K562 (cell line): ENCODE measurements around the gene PDE6B. TPM values are rescaled to one million over a fixed set of nuclear protein-coding genes. Genes with fewer than 3 reads are reported as not detected.

Source experiments
- CBX1 ChIP-seq: sonication (generic); IDR thresholded peaks from 2 replicates; pipeline ENCODE4 v1.6.1; 2016; ENCODE audit warnings: antibody characterized with exemption, low read depth, mild to moderate bottlenecking
- CEBPZ ChIP-seq: fragments of 150-350 bp; IDR thresholded peaks from 2 replicates; pipeline ENCODE4 v1.6.1; 2014; ENCODE audit warnings: low read depth, mild to moderate bottlenecking, low read length, borderline replicate concordance
- E2F6 ChIP-seq, 2 experiments: IDR thresholded peaks; 2 replicates each; pipeline ENCODE4 v1.6.1; 2011; ENCODE audit warnings: borderline replicate concordance in 1 of 2, control low read depth in 1 of 2, low read depth in 1 of 2, low read length in 1 of 2, mild to moderate bottlenecking in 1 of 2, mixed read lengths in 1 of 2, moderate library complexity in 1 of 2; ENCODE audit not compliant: insufficient read depth in 1 of 2, insufficient read length in 1 of 2, poor library complexity in 1 of 2, severe bottlenecking in 1 of 2; ENCODE audit errors: extremely low read depth in 1 of 2
- EP400 ChIP-seq: fragments of 450-650 bp; IDR thresholded peaks from 2 replicates; pipeline ENCODE4 v1.6.1; 2017; ENCODE audit warnings: antibody characterized with exemption, mild to moderate bottlenecking, moderate library complexity
- HCFC1 ChIP-seq: IDR thresholded peaks from 2 replicates; pipeline ENCODE4 v1.6.1; 2012; ENCODE audit warnings: low read depth, low read length, improper control_type of control experiment
- L3MBTL2 ChIP-seq: fragments of 450-650 bp; IDR thresholded peaks from 2 replicates; pipeline ENCODE4 v1.6.1; 2016; ENCODE audit warnings: mild to moderate bottlenecking, moderate library complexity
- MAFF ChIP-seq: IDR thresholded peaks from 2 replicates; pipeline ENCODE4 v1.6.1; 2012; ENCODE audit warnings: low read length, improper control_type of control experiment
- NFE2 ChIP-seq: IDR thresholded peaks from 2 replicates; pipeline ENCODE4 v1.6.1; 2014; ENCODE audit warnings: antibody characterized with exemption, low read depth
- PHF20 ChIP-seq: fragments of 450-650 bp; IDR thresholded peaks from 2 replicates; pipeline ENCODE4 v1.6.1; 2018; ENCODE audit not compliant: partially characterized antibody
- PHF8 ChIP-seq: fragments of 200-600 bp; sonication (generic); IDR thresholded peaks from 2 replicates; pipeline ENCODE4 v1.6.1; 2012; ENCODE audit warnings: mixed run types, mild to moderate bottlenecking, inconsistent platforms, low read length, moderate library complexity, borderline replicate concordance
- SAFB2 ChIP-seq: fragments of 200-400 bp; formaldehyde crosslinking; IDR thresholded peaks from 2 replicates; pipeline ENCODE4 v1.6.1; 2018; ENCODE audit warnings: borderline replicate concordance, low read length, low read depth, moderate library complexity; ENCODE audit not compliant: severe bottlenecking
- SIX5 ChIP-seq, 2 experiments: IDR thresholded peaks; 2 replicates each; pipeline ENCODE4 v1.6.1; 2011; ENCODE audit warnings: low read length in 2 of 2, borderline replicate concordance in 1 of 2, low read depth in 1 of 2, mild to moderate bottlenecking in 1 of 2, moderate library complexity in 1 of 2; ENCODE audit not compliant: insufficient read depth in 1 of 2
- SP2 ChIP-seq: IDR thresholded peaks from 2 replicates; pipeline ENCODE4 v1.6.1; 2011; ENCODE audit warnings: mild to moderate bottlenecking, low read depth, low read length, moderate library complexity; ENCODE audit not compliant: poor library complexity, severe bottlenecking; ENCODE audit errors: extremely low read depth
- UBTF ChIP-seq, 2 experiments: IDR thresholded peaks; 2 replicates each; pipeline ENCODE4 v1.6.1; 2012; ENCODE audit warnings: improper control_type of control experiment in 2 of 2, low read depth in 2 of 2, low read length in 2 of 2, borderline replicate concordance in 1 of 2
- polyA plus RNA-seq, 8 experiments: library from polyadenylated mRNA; depleted of rRNA in 4 of 8; stranded (reverse) in 5 of 8; unstranded in 3 of 8; fragments of >200 nt; fragmentation: Nextera tagmentation in 2 of 8; fragmentation: Illumina TruSeq in 1 of 8; extraction: Ambion mirVana in 2 of 8; extraction: Trizol in 1 of 8; gene quantifications; 2 replicates each; pipeline versions ENCODE4 v1.2.1 to v1.2.3, GENCODE V29; 2011 to 2014; ENCODE audit warnings: inconsistent platforms in 1 of 8, missing spikeins in 1 of 8
- total RNA-seq, 7 experiments: library from RNA; depleted of rRNA in 6 of 7; stranded (reverse); fragments of >200 nt in 6 of 7; fragmentation: Illumina TruSeq in 2 of 7; extraction: Trizol in 2 of 7; gene quantifications; 2 replicates each; pipeline versions ENCODE4 v1.2.1 to v1.2.3, GENCODE V29; 2011 to 2021; ENCODE audit warnings: low replicate concordance in 1 of 7
- TF ChIP-seq, protein P1 (sequence below): fragments of 200-800 bp; sonication (Bioruptor generic); IDR thresholded peaks from 2 replicates; pipeline ENCODE4 v1.6.1; 2017; ENCODE audit warnings: missing genetic modification characterization, missing compliant biosample characterization
- TF ChIP-seq, protein P2 (sequence below): sonication (generic); formaldehyde crosslinking; IDR thresholded peaks from 2 replicates; pipeline ENCODE4 v1.8.1; 2023; ENCODE audit warnings: mild to moderate bottlenecking, missing genetic modification reagents

The PDE6B gene
- total and polyA plus RNA-seq, 9 of the 15 experiments (the other 6 are each of a cell fraction or from before 2014, with no cell fraction given), result 0.04 TPM; not detected in 8

DNA sequence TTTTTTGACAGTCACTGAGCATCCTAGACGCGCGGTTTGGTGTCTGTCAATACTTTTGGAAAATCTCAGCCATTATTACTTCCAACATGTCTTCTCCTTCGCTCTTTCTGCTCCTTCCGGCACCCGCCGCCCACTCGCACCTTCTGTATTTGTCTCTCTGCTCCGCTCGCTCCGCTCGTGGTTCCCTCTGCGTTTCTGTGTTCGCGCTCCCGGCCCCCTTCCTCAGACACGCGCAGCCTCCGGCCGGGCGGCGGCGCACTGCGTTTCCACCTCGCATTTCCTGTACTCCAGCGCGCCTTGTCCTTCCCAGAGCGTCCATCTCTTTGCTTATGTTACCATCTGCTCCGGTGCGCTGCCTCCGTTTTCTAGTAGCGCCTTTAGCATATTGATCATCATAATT lies 21.1 kb downstream of the PDE6B start (continued):
- peak in 1 of 2 experiments; percentile 33; a peak in 1 of 4 replicates for TF ChIP-seq UBTF (IDR thresholded peaks at IDR 0.05; ENCODE audit: borderline replicate concordance in 1 of 2, low read depth in 2 of 2, low read length in 2 of 2)
- no peak for TF ChIP-seq CEBPZ
- peak; percentile 38 for TF ChIP-seq SP2
- peak; percentile 44; the same call in 1 of the 2 replicates for TF ChIP-seq EP400
- no peak for TF ChIP-seq PHF8
- TF ChIP-seq HCFC1, result peak; percentile 31
- 0 out of 2 replicates have a peak, but pooled peaks have one; percentile 44 for TF ChIP-seq CBX1
- no peak for TF ChIP-seq MAFF
- no peak for TF ChIP-seq SIX5 (IDR thresholded peaks at IDR 0.05; ENCODE audit: borderline replicate concordance in 1 of 2, insufficient read depth in 1 of 2, low read depth in 1 of 2, low read length in 2 of 2)
- peak in 1 of 2 experiments; percentile 71 for TF ChIP-seq E2F6 (IDR thresholded peaks at IDR 0.05; ENCODE audit: borderline replicate concordance in 1 of 2, extremely low read depth in 1 of 2, insufficient read depth in 1 of 2, insufficient read length in 1 of 2, low read depth in 1 of 2, low read length in 1 of 2, poor library complexity in 1 of 2, severe bottlenecking in 1 of 2)
- TF ChIP-seq, protein P1, sequence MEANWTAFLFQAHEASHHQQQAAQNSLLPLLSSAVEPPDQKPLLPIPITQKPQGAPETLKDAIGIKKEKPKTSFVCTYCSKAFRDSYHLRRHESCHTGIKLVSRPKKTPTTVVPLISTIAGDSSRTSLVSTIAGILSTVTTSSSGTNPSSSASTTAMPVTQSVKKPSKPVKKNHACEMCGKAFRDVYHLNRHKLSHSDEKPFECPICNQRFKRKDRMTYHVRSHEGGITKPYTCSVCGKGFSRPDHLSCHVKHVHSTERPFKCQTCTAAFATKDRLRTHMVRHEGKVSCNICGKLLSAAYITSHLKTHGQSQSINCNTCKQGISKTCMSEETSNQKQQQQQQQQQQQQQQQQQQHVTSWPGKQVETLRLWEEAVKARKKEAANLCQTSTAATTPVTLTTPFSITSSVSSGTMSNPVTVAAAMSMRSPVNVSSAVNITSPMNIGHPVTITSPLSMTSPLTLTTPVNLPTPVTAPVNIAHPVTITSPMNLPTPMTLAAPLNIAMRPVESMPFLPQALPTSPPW (CRISPR knock-in tag), result no peak
- TF ChIP-seq NFE2, result no peak
- TF ChIP-seq, protein P2, sequence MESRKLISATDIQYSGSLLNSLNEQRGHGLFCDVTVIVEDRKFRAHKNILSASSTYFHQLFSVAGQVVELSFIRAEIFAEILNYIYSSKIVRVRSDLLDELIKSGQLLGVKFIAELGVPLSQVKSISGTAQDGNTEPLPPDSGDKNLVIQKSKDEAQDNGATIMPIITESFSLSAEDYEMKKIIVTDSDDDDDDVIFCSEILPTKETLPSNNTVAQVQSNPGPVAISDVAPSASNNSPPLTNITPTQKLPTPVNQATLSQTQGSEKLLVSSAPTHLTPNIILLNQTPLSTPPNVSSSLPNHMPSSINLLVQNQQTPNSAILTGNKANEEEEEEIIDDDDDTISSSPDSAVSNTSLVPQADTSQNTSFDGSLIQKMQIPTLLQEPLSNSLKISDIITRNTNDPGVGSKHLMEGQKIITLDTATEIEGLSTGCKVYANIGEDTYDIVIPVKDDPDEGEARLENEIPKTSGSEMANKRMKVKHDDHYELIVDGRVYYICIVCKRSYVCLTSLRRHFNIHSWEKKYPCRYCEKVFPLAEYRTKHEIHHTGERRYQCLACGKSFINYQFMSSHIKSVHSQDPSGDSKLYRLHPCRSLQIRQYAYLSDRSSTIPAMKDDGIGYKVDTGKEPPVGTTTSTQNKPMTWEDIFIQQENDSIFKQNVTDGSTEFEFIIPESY (CRISPR knock-in tag), result 0 out of 2 replicates have a peak, but pooled peaks have one; percentile 23
- peak; percentile 64 for TF ChIP-seq L3MBTL2
- TF ChIP-seq PHF20, result peak; percentile 30
- TF ChIP-seq SAFB2, result no peak
